ENCODE results near the gene ODF2L.

Gene ODF2L

GRCh38 chr1:86303041-86303690, 93.0 kb downstream of the ODF2L start:
- no peak for DNase-seq

All from hippocampal formation (tissue), 2 donors.